GM12878 (cell line): ENCODE data around the gene VWA3B. TPM values are rescaled to one million over a fixed set of nuclear protein-coding genes. Genes with fewer than 3 reads are reported as not detected.

Experiments
- ATAC-seq: fragments of 200-7000 bp; cut with Tn5 transposase; 3 replicates; pipeline ENCODE4 v1.9.1; 2020; ENCODE audit warnings: mild to moderate bottlenecking, moderate library complexity
- BruUV-seq: library from RNA; stranded (reverse); fragments of 400-500 nt; replicated peaks from 2 replicates; lab custom pipeline; 2021; lab: Mats Ljungman, UMichigan
- CTCF ChIA-PET: fragments of 300-600 bp; sonication (Branson Sonifier 250); formaldehyde crosslinking; extraction: SDS; loops from one replicate; lab custom pipeline; 2021; ENCODE audit warnings: inconsistent platforms; lab: Yijun Ruan, JAX
- POLR2A ChIA-PET: fragments of 350-600 bp; formaldehyde crosslinking; extraction: SDS; loops from one replicate; lab custom pipeline; 2021; ENCODE audit warnings: inconsistent platforms; lab: Charles Lee
- RAD21 ChIA-PET: fragments of 300-600 bp; sonication (Branson Sonifier 250); formaldehyde crosslinking; loops from one replicate; lab custom pipeline; 2023; ENCODE audit warnings: antibody characterized with exemption; ENCODE audit not compliant: unreplicated experiment; lab: Charles Lee
- SMC1A ChIA-PET: fragments of 300-600 bp; sonication (Branson Sonifier 250); formaldehyde crosslinking; loops from one replicate; lab custom pipeline; 2023; ENCODE audit not compliant: unreplicated experiment, uncharacterized antibody; lab: Charles Lee
- DNase-seq: peaks from one replicate; pipeline ENCODE4 v3.0.0-alpha.2; 2011; ENCODE audit warnings: low read depth, low spot score
- FAIRE-seq: peaks from 3 replicates; lab custom pipeline; 2011; peaks lifted over from hg19 to GRCh38; lab: Jason Lieb, UNC
- H2AFZ ChIP-seq: 2 replicates; pipeline ENCODE4 v1.6.0; 2011; ENCODE audit warnings: low read depth, low read length, control low read depth; ENCODE audit not compliant: control insufficient read depth
- H3K27ac ChIP-seq: 2 replicates; pipeline ENCODE4 v1.5.1; 2011; ENCODE audit warnings: control low read depth; ENCODE audit not compliant: control insufficient read depth, insufficient read depth
- H3K27me3 ChIP-seq, 2 experiments: replicated peaks in 1 of 2; 2 replicates each; pipeline versions ENCODE4 v1.6.0 to v1.6.1; 2011; ENCODE audit warnings: low read length in 1 of 2; ENCODE audit not compliant: control insufficient read depth in 2 of 2, insufficient read depth in 2 of 2
- H3K36me3 ChIP-seq, 2 experiments: 2 replicates each; pipeline ENCODE4 v1.5.1; 2011; ENCODE audit warnings: low read length in 1 of 2; ENCODE audit not compliant: control insufficient read depth in 2 of 2, insufficient read depth in 2 of 2
- H3K4me1 ChIP-seq: 2 replicates; pipeline ENCODE4 v1.6.1; 2011; ENCODE audit warnings: mild to moderate bottlenecking, low read length, moderate library complexity, mixed read lengths; ENCODE audit not compliant: control insufficient read depth, insufficient read depth
- H3K4me2 ChIP-seq: 2 replicates; pipeline ENCODE4 v1.6.0; 2011; ENCODE audit warnings: control low read depth; ENCODE audit not compliant: control insufficient read depth, insufficient read depth
- H3K4me3 ChIP-seq: fragments of 200-600 bp; sonication (generic); 2 replicates; pipeline ENCODE4 v1.5.1; 2016
- H3K79me2 ChIP-seq: 2 replicates; pipeline ENCODE4 v1.6.0; 2011; ENCODE audit warnings: low read length; ENCODE audit not compliant: control insufficient read depth, insufficient read depth
- H3K9ac ChIP-seq: 2 replicates; pipeline ENCODE4 v1.8.0; 2011; ENCODE audit warnings: low read length, control low read depth, mixed read lengths; ENCODE audit not compliant: control insufficient read depth, insufficient read depth
- H3K9me3 ChIP-seq: replicated peaks from 3 replicates; pipeline ENCODE4 v1.5.1; 2011; ENCODE audit warnings: mild to moderate bottlenecking, low read length; ENCODE audit not compliant: control insufficient read depth, insufficient read depth
- H4K20me1 ChIP-seq: 2 replicates; pipeline ENCODE4 v1.6.0; 2011; ENCODE audit not compliant: control insufficient read depth, insufficient read depth
- BCLAF1 ChIP-seq: fragments of 450-650 bp; IDR thresholded peaks from 2 replicates; pipeline ENCODE4 v1.6.1; 2017; ENCODE audit warnings: antibody characterized with exemption, mild to moderate bottlenecking, moderate library complexity
- WGBS: methylation state at CpG from one replicate; pipeline ENCODE4 v1.1.6; 2016; ENCODE audit warnings: low lambda C conversion rate; ENCODE audit not compliant: insufficient replicate concordance, insufficient coverage; ENCODE audit errors: missing lambda C conversion rate; 5-methylcytosine and 5-hydroxymethylcytosine counted together
- in situ Hi-C: fragments of 300-500 bp; cut with MboI; formaldehyde crosslinking; loops from 9 replicates; pipeline ENCODE4 v1.14.3; 2018; ENCODE audit warnings: mixed read lengths
- intact Hi-C: fragments of 100-400 bp; cut with micrococcal nuclease; formaldehyde crosslinking; loops from one replicate; pipeline ENCODE4 v1.14.2; 2022; ENCODE audit not compliant: unreplicated experiment
- polyA plus RNA-seq, 11 experiments: library from polyadenylated mRNA; depleted of rRNA in 4 of 11; unstranded in 6 of 11; stranded (reverse) in 5 of 11; fragments of >200 nt; fragmentation: Nextera tagmentation in 4 of 11; fragmentation: Illumina TruSeq in 1 of 11; extraction: Ambion mirVana in 4 of 11; extraction: Trizol in 1 of 11; gene quantifications; 1 replicate in 1 of 11; 2 replicates in 10 of 11; pipeline versions ENCODE4 v1.2.1 to v1.2.3, GENCODE V29; 2011 to 2016; ENCODE audit warnings: inconsistent platforms in 2 of 11, missing spikeins in 2 of 11, low read depth in 1 of 11
- total RNA-seq, 4 experiments: library from RNA; depleted of rRNA in 3 of 4; stranded (reverse); fragments of >200 nt in 3 of 4; fragmentation: Illumina TruSeq in 1 of 4; extraction: Trizol in 1 of 4; gene quantifications; 2 replicates each; pipeline versions ENCODE4 v1.2.1 to v1.2.3, GENCODE V29; 2013 to 2021

VWA3B gene
- total and polyA plus RNA-seq, 10 of the 15 experiments (the other 5 are each of a cell fraction or from before 2014, with no cell fraction given) = 0.04 to 0.86 (median 0.19) TPM; not detected in 4

- no peak overlapping the region for H3K4me2 ChIP-seq
- 76% methylated on average over 7 of the region's 7 CpGs for WGBS
- H3K27ac ChIP-seq = no peak overlapping the region
- no peak for TF ChIP-seq BCLAF1
- TF ChIP-seq, all 136 proteins: peak for 0
- H4K20me1 ChIP-seq = no peaks in the 10 kb centered on the region
- intact Hi-C loops = no loop called here
- no peak for ATAC-seq
- H3K9ac ChIP-seq = no peak overlapping the region
- H3K27me3 ChIP-seq = peaks cover 0 to 4% of the 10 kb centered on the region in 2 experiments; a peak in 3 of 4 replicates
- RAD21 ChIA-PET = no interaction called here
- SMC1A ChIA-PET = no interaction called here
- no peaks in the 10 kb centered on the region for H3K79me2 ChIP-seq
- DNase-seq = no peak
- no peak overlapping the region for H2AFZ ChIP-seq
- in situ Hi-C loops = loop anchor here (10.0 kb wide), 1 partner anchor 102 kb away; no protein-coding TSS in a partner anchor
- no peaks in the 10 kb centered on the region for H3K4me1 ChIP-seq
- FAIRE-seq = no peak
- CTCF ChIA-PET = interaction anchor here (0.9 to 2.2 kb wide), 2 partner anchors 10 to 89 kb away, joined by 3 to 7 read pairs; no protein-coding TSS in a partner anchor
- H3K36me3 ChIP-seq = no peaks in the 10 kb centered on the region
- POLR2A ChIA-PET = no interaction called here
- H3K9me3 ChIP-seq = no peaks in the 10 kb centered on the region
- no peak overlapping the region for H3K4me3 ChIP-seq
- BruUV-seq = no TSS peak
Observed at GRCh38 chr2:98296440-98296839, 209.5 kb downstream of the VWA3B start.
